ENCODE data around the gene UNC45B.
"Not testable (repeated sequence)": the region's sequence is repeated elsewhere in the genome, so short reads cannot be mapped to it uniquely, and the experiment has no call there.

The UNC45B gene

DNA sequence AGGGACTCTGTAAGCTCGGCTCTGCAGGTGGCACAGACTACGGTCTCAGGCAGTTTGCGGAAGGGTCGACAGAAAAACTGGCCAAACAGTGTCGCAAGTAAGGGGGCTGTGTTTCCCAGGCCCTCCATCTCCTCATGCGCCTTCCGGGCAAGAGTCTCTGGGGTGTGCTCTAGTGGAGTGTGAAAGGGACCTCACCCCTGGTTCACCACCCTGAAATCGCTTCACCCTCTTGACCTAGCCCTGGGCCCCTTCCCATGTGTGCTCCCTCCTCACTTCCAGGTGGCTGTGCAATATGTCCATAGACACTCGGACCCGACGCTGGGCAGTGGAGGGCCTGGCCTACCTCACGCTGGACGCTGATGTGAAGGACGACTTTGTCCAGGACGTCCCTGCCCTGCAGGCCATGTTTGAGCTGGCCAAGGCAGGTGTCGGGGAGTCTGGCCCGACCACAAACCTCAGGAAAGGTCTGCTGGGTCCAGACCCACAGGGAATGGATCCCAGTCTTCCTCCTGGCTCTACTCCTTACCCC lies 22.3 kb downstream of the UNC45B start:
- no peak for DNase-seq

DNA sequence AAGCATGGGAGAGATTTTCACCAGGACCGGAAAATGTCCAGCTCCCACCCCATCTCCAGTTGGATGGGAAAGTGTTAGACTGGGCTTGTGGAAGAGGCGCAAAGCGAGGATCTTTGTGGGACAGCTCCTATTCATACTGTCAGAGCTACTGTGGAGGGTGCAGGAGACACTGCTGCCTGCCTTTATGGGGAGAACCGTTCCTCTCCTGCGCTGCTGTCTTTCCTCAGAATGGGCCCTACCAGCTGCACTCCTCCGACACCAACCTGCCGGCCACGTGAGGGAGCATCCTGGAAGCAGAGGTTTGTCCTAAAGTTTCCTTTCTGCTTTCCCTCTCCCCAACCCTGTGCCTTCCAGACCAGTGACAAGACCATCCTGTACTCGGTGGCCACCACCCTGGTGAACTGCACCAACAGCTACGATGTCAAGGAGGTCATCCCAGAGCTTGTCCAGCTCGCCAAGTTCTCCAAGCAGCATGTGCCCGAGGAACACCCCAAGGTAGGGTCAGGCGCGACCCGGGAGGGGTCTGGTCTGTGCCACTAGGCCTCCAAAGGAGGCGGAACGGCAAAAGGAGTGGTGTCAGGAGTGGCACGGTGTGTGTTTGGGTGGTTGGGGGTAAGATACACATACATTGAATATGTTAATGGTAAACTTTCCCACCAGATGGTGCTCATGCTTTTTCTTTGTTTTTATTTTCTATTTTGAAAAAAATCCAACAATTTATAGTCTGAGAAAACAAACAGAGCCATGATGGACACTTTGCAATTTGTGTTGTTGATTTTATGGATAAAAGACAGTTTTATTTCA lies 23.6 kb downstream of the UNC45B start:
- DNase-seq = no peak

DNA sequence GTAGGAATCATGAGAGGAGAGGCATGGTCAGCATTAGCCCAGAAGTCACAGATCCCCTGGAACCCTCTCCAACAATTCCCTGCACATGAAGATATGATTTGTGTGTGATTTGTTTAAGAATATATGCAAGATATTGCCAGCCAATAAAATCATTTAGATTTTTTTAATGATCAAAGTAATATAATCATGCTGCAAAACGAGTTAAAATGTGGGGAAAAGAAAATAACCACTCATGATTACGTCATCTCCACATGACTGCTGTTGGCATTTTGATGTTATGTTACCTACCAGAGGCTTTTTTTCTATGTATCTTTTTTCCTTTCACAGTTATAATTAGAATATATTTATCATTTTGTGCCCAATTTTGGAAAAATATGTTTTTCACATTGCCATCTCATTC lies 24.2 kb downstream of the UNC45B start:
- no peak for DNase-seq

DNA sequence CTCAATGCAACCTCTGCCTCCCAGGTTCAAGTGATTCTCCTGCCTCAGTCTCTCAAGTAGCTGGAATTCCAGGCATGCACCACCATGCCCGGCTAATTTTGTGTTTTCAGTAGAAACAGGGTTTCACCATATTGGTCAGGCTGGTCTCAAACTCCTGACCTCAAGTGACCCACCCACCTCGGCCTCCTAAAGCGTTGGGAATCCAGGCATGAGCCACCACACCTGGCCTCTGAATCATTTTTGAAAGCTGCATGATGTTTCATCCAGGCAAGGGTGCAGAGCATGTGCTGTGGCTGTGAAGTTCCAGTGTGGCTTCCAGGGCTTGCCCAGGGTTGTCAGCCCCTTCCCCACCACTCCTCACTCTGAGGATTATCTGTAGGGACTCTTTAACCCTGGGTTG lies 24.7 kb downstream of the UNC45B start:
- not testable (repeated sequence) for DNase-seq

DNA sequence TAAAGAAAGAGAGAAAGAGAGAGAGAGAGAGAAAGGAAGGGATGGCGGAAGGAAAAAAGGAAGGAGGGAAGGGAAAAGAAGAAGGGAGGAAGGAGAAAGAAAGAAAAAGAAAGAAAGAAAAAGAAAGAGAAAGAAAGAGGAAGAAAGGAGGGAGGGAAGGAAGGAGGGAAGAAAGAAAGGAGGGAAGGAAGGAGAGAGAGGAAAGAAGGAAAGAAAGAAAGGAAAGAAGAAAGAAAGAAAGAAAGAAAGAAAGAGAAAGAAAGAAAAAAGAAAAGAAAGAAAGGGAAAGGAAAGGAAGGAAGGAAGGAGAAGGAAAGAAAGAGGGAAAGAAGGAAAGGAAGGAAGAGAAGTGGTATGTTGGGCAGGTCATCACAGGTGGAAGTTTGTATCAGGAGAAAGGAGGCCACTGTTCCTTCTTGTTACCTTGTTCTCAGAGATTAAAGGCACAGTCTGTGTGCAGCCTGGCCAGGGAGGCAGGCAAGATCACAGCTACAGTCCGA lies 27.3 kb downstream of the UNC45B start:
- no peak for DNase-seq

DNA sequence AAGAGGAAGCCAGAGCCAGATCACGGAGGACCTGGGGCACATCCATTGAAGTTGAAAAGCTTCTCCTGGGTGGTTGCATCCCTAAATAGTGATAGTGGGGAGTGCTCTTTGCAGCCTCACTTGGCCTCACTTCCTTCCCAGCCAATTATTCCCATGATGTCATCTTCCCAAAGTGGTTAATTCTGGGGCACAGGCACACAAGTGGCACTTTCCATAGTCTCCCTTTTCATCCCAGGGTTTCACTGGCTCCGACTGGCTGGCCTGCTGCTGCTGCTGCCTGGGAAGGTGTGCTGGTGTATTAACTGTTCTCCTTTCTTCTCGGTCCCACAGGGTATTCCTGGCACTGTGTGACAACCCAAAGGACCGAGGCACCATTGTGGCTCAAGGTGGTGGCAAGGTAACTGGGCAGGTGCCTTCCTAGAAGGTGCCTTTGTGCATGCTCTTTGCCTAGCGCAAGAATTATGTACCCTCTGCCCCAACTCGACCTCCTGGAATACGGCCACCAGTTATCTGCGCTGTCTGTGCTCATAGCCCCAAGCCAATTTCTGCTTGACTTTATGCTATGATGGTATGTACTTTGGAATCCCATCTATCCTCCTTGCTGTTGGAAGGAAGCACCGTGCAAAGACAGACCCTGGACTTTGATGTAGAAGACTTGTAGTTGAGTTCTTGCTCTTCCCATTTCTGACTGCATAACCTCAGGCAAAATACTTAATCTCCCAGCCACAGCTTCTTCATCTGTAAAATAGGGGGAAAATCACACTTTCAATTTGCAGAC lies 28.2 kb downstream of the UNC45B start:
- no peak for DNase-seq

DNA sequence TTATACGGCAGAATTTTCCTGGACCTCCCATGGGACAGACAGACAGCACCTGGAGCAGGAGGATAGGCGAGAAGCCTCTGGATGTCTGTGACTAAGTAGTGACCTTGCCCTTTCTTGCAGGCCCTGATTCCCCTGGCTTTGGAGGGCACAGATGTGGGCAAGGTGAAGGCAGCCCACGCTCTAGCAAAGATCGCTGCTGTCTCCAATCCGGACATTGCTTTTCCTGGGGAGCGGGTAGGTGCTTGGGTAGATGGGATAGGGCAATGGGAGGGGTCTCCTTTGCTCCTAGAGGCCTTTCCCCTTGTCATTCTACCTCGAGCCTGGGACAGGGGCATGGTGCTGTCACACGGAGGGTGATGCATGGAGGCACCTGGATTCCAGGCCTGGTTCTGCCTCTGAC lies 29.3 kb downstream of the UNC45B start:
- DNase-seq = no peak

DNA sequence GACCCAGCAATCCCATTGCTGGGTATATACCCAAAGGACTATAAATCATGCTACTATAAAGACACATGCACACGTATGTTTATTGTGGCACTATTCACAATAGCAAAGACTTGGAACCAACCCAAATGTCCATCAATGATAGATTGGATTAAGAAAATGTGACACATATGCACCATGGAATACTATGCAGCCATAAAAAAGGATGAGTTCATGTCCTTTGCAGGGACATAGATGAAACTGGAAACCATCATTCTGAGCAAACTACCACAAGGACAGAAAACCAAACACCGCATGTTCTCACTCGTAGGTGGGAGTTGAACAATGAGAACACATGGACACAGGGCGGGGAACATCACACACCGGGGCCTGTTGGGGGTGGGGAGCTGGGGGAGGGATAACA lies 31.8 kb downstream of the UNC45B start:
- not testable (repeated sequence) for DNase-seq

DNA sequence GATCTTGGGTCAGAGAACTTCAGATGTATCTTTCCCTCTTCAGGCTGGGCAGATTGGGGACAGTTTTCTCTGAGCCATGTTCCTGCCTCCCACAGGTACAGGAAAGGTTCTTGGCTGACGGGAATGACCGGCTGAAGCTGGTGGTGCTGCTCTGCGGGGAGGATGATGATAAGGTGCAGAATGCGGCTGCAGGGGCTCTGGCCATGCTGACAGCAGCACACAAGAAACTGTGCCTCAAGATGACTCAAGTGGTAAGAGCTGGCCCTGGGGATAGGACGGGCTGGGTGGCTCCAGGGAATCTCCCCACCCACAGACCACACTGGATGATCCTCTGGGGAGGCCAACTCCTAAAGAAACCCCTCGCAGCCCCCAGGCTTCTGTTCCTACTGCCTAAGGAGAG lies 35.7 kb downstream of the UNC45B start:
- no peak for DNase-seq

DNA sequence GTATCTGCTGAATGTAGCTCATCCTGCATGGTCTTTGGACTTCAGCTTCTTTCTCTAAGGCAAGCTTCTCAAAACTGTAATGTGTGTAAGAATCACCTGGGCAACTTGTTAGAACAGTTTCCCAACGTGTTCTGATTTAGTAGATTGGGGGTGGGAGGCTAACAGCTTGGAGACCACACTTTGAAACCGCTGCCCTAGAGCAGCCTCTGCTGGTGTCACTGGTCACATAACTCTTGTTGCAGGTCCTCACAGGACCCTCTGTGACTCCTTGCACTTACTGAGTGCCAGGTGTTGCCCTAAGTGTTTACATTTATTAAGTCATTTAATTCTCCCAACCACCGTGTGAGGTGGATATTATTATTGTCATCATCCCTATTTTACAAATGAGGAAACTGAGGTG lies 36.7 kb downstream of the UNC45B start:
- no peak for DNase-seq

DNA sequence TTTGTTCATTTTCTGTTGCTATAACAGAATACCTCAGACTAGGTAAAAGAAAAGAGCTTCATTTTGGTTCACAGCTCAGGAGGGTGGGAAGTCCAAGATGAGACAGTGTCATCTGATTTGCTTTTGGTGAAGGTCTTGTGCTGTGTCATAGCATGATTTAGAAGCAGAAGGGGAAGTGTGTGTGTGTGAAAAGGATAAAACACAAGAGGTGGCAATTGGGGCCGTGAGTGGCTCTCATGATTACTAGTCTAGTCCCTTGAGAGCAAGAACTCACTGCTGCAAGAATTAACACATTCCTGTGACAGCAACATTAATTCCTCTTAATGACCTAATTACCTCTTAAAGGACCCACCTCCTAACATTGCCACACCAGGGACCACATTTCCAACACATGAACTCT lies 38.2 kb downstream of the UNC45B start:
- DNase-seq = no peak

DNA sequence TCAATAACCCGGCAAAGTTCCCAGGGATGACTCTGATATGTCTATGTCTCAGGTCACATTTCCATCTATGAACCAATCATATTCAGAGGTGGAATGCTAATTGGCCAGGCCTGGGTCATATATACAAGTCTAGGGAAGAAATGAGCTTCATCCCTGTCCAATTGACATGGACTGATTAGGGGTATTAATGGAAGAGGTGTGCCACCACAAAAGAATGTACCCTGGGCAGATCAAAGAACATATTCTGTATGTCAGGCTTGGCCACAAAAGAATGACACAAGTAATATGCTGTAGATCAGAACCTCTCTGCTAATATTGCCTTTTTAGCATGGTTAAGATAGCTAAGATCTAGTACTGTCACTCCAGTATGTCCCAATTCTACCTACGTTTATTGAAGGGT lies 39.9 kb downstream of the UNC45B start:
- no peak for DNase-seq

DNA sequence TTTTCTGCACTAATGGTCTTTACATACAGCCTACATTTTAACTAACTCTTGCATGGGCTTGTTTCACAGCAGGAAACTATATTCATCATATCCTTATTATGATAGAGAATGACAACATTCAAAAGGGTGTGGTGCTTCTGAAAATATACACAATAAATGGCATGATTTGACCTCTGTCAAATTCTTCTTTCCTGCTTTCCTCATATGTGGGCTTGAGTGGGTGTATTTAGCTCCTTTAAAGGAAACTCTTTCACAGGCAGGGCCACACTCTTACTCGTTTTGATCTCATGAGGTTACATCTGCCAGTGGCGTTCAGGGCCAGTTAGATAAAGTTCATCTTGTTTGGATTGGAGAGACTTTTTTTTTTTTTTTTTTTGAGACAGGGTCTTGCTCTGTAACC lies 40.5 kb downstream of the UNC45B start:
- DNase-seq = no peak

DNA sequence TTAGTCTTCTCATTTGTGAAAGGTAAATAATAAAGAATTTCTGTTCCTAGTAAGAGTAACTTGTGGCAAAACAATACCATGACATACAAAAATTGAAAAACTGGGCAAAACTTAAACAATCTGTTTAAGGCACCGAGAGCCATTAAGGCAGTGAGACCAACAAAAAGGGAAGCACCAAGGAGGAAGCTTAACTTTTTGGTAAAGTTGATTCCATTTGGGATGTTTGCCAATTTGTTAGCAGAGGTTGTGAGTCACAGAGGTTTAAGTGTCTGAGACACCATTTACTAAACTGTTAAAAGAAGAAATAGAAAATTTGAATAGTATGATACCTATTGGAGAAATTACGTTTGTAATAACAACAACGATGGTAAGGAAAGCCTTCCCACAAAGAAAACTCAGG lies 41.7 kb downstream of the UNC45B start:
- DNase-seq = no peak

DNA sequence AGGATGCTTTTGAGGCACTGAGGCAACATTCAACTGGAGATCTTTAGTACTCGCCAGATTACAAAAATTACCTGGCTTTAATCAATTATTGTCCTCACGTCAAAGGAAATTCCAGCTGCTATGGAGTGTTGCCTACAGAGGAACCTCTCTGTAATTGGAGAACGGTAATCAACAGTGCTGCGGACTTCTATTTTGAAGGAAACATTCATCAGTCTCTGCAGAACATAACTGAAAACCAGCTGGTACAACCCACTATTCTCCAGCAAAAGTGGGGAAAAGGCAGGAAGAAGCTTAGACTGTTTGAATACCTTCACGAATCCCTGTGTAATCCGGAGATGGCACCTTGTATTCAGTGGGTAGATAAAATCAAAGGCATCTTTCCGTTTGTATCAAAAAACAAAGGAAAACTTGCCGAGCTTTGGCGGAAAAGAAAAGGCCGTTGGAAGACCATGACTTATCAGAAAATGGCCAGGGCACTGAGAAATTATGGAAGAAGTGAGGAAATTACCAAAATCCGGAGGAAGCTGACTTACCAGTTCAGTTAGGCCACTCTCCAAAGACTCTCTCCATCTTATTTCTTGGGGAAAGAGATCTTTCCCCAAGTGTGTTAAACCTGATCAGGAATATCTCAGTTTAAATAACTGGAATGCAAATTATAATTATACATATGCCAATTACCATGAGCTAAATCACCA lies 43.5 kb downstream of the UNC45B start:
- DNase-seq = no peak

DNA sequence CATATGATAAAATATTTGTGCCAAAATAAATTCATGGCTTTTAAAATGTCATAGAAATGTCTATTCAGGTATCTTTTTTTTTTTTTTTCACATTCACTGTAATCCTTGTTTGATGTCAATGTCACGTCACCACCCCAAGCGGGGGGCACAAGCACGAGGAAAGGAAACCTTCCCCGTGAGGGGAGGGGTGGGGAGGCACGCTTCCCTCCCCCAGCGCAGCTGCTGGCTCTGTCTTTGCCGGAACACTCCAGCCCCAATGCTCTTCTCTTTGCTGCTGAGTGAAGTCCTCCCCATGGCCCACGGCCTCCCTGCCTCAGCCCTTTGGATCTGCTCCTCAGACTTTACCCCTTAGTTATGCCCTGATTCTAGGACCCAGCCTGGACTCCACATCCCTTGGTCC lies 45.1 kb downstream of the UNC45B start:
- DNase-seq = no peak

DNA sequence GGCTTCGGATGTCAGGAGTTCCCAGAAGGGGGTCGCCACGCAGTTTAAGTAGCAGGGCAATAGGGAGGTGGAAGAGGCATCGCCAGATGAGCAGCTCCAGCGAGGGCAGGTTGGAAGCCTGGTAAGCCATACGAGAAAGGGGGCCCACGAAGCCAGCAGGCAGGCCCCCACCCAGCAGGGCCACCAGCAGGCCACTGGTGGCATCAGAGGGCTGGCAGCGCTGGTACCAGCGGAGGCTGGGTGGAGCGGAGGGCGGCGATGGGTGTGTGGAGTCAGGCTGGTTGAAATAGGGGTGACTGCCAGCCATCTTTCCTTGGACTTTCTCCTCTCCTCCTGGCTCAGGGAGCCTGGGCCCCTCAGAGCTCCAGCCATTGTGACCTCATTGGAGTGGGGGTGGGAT lies 46.4 kb downstream of the UNC45B start, which contains the start of gene SLC35G3:
Gene SLC35G3, minus strand, starts transcription at position 393 of the 400 bp plus-strand sequence. Its CDS starts 86 bp downstream, at position 307.
- DNase-seq = not testable (repeated sequence)

DNA sequence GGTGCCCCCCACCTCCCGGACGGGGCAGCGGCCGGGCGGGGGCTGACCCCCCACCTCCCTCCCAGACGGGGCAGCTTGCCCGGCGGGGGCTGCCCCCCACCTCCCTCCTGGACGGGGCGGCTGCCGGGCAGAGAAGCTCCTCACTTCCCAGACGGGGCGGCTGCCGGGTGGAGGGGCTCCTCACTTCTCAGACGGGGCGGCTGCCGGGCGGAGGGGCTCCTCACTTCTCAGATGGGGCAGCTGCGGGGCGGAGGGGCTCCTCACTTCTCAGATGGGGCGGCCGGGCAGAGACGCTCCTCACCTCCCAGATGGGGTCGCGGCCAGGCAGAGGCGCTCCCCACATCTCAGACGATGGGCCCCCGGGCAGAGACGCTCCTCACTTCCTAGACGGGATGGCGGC lies 47.4 kb downstream of the UNC45B start:
- DNase-seq = not testable (repeated sequence)

DNA sequence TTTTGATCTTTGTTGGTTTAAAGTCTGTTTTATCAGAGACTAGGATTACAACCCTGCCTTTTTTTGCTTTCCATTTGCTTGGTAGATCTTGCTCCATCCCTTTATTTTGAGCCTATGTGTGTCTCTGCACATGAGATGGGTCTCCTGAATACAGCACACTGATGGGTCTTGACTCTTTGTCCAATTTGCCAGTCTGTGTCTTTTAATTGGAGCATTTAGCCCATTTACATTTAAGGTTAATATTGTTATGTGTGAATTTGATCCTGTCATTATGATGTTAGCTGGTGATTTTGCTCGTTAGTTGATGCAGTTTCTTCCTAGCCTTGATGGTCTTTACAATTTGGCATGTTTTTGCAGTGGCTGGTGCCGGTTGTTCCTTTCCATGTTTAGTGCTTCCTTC lies 55.0 kb downstream of the UNC45B start:
- not testable (repeated sequence) for DNase-seq

DNA sequence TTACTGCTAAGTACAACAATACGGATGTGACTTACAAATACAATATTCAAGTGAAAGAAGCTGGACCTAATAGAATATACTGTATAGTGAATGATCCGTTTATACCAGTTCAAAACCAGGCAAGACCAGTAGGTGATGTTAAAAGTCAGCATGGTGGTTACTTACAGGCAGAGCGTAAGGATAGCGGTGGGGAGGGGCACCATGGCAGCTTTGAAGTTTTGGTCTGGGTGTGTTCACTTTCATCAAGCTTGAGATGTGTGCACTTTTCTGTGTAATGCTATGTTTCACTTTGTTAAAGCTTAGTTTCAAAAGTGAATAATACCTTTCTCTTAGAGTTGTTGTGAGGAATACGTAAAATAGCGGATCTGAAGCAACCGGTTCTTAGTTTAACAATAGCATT lies 63.1 kb downstream of the UNC45B start:
- no peak for DNase-seq

DNA sequence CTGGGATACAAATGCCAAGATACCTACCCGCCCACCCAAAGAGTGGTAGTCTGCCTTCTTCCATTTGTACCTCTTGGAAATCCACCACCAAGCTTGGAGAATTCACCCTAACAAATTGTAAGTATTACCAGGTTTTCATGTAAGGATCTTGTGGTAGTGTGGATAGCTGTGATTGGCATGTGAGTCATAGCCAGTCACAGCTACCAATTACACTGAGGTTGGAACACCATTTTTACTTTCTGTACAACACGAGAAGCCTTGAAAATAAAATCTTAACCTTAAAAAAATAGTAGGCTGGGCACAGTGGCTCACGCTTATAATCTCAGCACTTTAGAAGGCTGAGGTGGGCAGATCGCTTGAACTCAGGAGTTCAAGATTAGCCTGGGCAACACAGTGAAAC lies 65.1 kb downstream of the UNC45B start:
- DNase-seq = no peak

Data from nucleus accumbens (tissue), 56 donors.